DND-41 (cell line): Measurements from ENCODE around the gene CTIF.

ENCODE experiments used
- ATAC-seq: fragments of 200-7000 bp; cut with Tn5 transposase; 3 replicates; pipeline ENCODE4 v1.9.1; 2021; ENCODE audit warnings: low read depth; ENCODE audit not compliant: insufficient read depth
- DNase-seq: peaks from one replicate; pipeline ENCODE4 v3.0.0-alpha.2; 2020
- H2AFZ ChIP-seq: 2 replicates; pipeline ENCODE4 v1.6.0; 2012; ENCODE audit warnings: low read depth, low read length
- H3K27ac ChIP-seq: 2 replicates; pipeline ENCODE4 v1.5.1; 2012; ENCODE audit warnings: low read length, inconsistent platforms
- H3K27me3 ChIP-seq: fragments of 200-600 bp; sonication (generic); 2 replicates; pipeline ENCODE4 v1.6.0; 2012; ENCODE audit warnings: low read length, mild to moderate bottlenecking, inconsistent platforms; ENCODE audit not compliant: insufficient read depth, poor library complexity
- H3K36me3 ChIP-seq: 2 replicates; pipeline ENCODE4 v1.5.1; 2012; ENCODE audit warnings: low read length, inconsistent platforms; ENCODE audit not compliant: insufficient read depth
- H3K4me1 ChIP-seq: 2 replicates; pipeline ENCODE4 v1.5.1; 2012; ENCODE audit warnings: mild to moderate bottlenecking, low read length; ENCODE audit not compliant: insufficient read depth
- H3K4me2 ChIP-seq: 2 replicates; pipeline ENCODE4 v1.6.0; 2012; ENCODE audit warnings: mild to moderate bottlenecking, moderate library complexity, low read length, inconsistent platforms; ENCODE audit not compliant: insufficient read depth
- H3K4me3 ChIP-seq, 2 experiments: fragments of 200-600 bp in 1 of 2; shearing (Covaris generic) in 1 of 2; 2 replicates each; pipeline ENCODE4 v1.5.1; 2012 to 2016; ENCODE audit warnings: inconsistent platforms in 2 of 2, low read length in 2 of 2, mild to moderate bottlenecking in 2 of 2, low read depth in 1 of 2, moderate library complexity in 1 of 2
- H3K79me2 ChIP-seq: 2 replicates; pipeline ENCODE4 v1.6.0; 2012; ENCODE audit warnings: low read length, inconsistent platforms; ENCODE audit not compliant: insufficient read depth
- H3K9ac ChIP-seq: 2 replicates; pipeline ENCODE4 v1.6.0; 2012; ENCODE audit warnings: low read depth, mild to moderate bottlenecking, inconsistent platforms, low read length, moderate library complexity
- H3K9me3 ChIP-seq: 2 replicates; pipeline ENCODE4 v1.5.1; 2012; ENCODE audit warnings: low read length, moderate library complexity, mild to moderate bottlenecking, inconsistent platforms; ENCODE audit not compliant: insufficient read depth, severe bottlenecking
- H4K20me1 ChIP-seq: 2 replicates; pipeline ENCODE4 v1.6.0; 2012; ENCODE audit warnings: low read length; ENCODE audit not compliant: insufficient read depth
- CTCF ChIP-seq: IDR thresholded peaks from 2 replicates; pipeline ENCODE4 v1.5.1; 2012; ENCODE audit warnings: borderline replicate concordance, low read length, moderate library complexity, mild to moderate bottlenecking; ENCODE audit not compliant: poor library complexity, severe bottlenecking; ENCODE audit errors: extremely low read depth
- EZH2 ChIP-seq: IDR thresholded peaks from 3 replicates; pipeline ENCODE4 v1.6.1; 2012; ENCODE audit warnings: borderline replicate concordance, low read depth, mild to moderate bottlenecking, moderate library complexity, low read length, inconsistent platforms; ENCODE audit not compliant: severe bottlenecking

CTIF gene

GRCh38 chr18:48878471-48878870 is 339.6 kb downstream of the CTIF start:
- H3K36me3 ChIP-seq = no peaks in the 10 kb centered on the region
- H3K79me2 ChIP-seq = no peaks in the 10 kb centered on the region
- no peak overlapping the region for H3K4me3 ChIP-seq
- no peaks in the 10 kb centered on the region for H4K20me1 ChIP-seq
- no peaks in the 10 kb centered on the region for H3K9me3 ChIP-seq
- ATAC-seq (no peak), DNase-seq (no peak)
- H3K27ac ChIP-seq = no peak overlapping the region
- H2AFZ ChIP-seq = no peak overlapping the region
- peaks cover 9% of the 10 kb centered on the region for H3K4me1 ChIP-seq
- no peak for TF ChIP-seq EZH2
- TF ChIP-seq CTCF = no peak
- H3K4me2 ChIP-seq = no peak overlapping the region
- H3K27me3 ChIP-seq = no peaks in the 10 kb centered on the region
- no peak overlapping the region for H3K9ac ChIP-seq

- Histone ChIP-seq H3K79me2 (no peaks in the 10 kb centered on the region), H3K27me3 (no peaks in the 10 kb centered on the region), H3K27ac (no peak overlapping the region), H3K9ac (no peak overlapping the region), H3K4me2 (no peak overlapping the region), H2AFZ (no peak overlapping the region), H4K20me1 (no peaks in the 10 kb centered on the region), H3K4me3 (no peak overlapping the region), H3K9me3 (no peaks in the 10 kb centered on the region), H3K4me1 (peaks cover 9% of the 10 kb centered on the region), H3K36me3 (no peaks in the 10 kb centered on the region)
- DNase-seq = no peak
- no peak for ATAC-seq
- TF ChIP-seq CTCF = no peak
- TF ChIP-seq EZH2 = no peak
Measured at GRCh38 chr18:48879008-48879431, 340.2 kb downstream of the CTIF start.

GRCh38 chr18:48880931-48881330 is 342.1 kb downstream of the CTIF start:
- ATAC-seq (no peak), DNase-seq (no peak)
- no peak overlapping the region for H3K4me3 ChIP-seq
- no peak overlapping the region for H3K4me2 ChIP-seq
- H3K79me2 ChIP-seq = no peaks in the 10 kb centered on the region
- no peaks in the 10 kb centered on the region for H3K27me3 ChIP-seq
- TF ChIP-seq EZH2 (no peak), CTCF (no peak)
- no peaks in the 10 kb centered on the region for H3K9me3 ChIP-seq
- no peak overlapping the region for H2AFZ ChIP-seq
- no peak overlapping the region for H3K9ac ChIP-seq
- no peak overlapping the region for H3K27ac ChIP-seq
- H3K36me3 ChIP-seq = no peaks in the 10 kb centered on the region
- H3K4me1 ChIP-seq = peaks cover 9% of the 10 kb centered on the region
- no peaks in the 10 kb centered on the region for H4K20me1 ChIP-seq

GRCh38 chr18:48882379-48882778 is 343.5 kb downstream of the CTIF start:
- Histone ChIP-seq H4K20me1 (no peaks in the 10 kb centered on the region), H3K79me2 (no peaks in the 10 kb centered on the region), H3K4me2 (no peak overlapping the region), H2AFZ (no peak overlapping the region), H3K4me1 (peaks cover 9% of the 10 kb centered on the region), H3K4me3 (no peak overlapping the region), H3K27ac (no peak overlapping the region), H3K36me3 (no peaks in the 10 kb centered on the region), H3K9me3 (no peaks in the 10 kb centered on the region), H3K9ac (no peak overlapping the region), H3K27me3 (no peaks in the 10 kb centered on the region)
- no peak for ATAC-seq
- DNase-seq = no peak
- TF ChIP-seq CTCF (no peak), EZH2 (no peak)
